H9 (cell line): ENCODE data around the gene TPD52L1. TPM values are rescaled to one million over a fixed set of nuclear protein-coding genes. Genes with fewer than 3 reads are reported as not detected.

Experiments
- DNase-seq: peaks from one replicate; pipeline ENCODE4 v3.0.0-alpha.2; 2017
- H2AFZ ChIP-seq: one replicate; pipeline ENCODE4 v1.6.1; 2013; ENCODE audit warnings: mild to moderate bottlenecking, low read length, control low read depth, moderate library complexity
- H2AK5ac ChIP-seq: 2 replicates; pipeline ENCODE4 v1.6.1; 2013; ENCODE audit warnings: low read length, control low read depth, mixed read lengths; ENCODE audit not compliant: insufficient read length
- H2BK120ac ChIP-seq: one replicate; pipeline ENCODE4 v1.6.1; 2013; ENCODE audit warnings: low read depth, mild to moderate bottlenecking, low read length, control low read depth, inconsistent platforms; ENCODE audit not compliant: poor library complexity, severe bottlenecking
- H2BK12ac ChIP-seq: 2 replicates; pipeline ENCODE4 v1.6.1; 2013; ENCODE audit warnings: low read length, control low read depth, mixed read lengths, low read depth; ENCODE audit not compliant: insufficient read length
- H2BK15ac ChIP-seq: 2 replicates; pipeline ENCODE4 v1.6.1; 2013; ENCODE audit warnings: low read depth, low read length, control low read depth
- H2BK20ac ChIP-seq: one replicate; pipeline ENCODE4 v1.6.1; 2013; ENCODE audit warnings: low read depth, mild to moderate bottlenecking, low read length, control low read depth, inconsistent platforms; ENCODE audit not compliant: poor library complexity, severe bottlenecking
- H2BK5ac ChIP-seq: 2 replicates; pipeline ENCODE4 v1.6.1; 2013; ENCODE audit warnings: low read length, control low read depth, mixed read lengths; ENCODE audit not compliant: insufficient read length
- H3K14ac ChIP-seq: 2 replicates; pipeline ENCODE4 v1.6.1; 2013; ENCODE audit warnings: low read length, control low read depth; ENCODE audit not compliant: insufficient read depth
- H3K18ac ChIP-seq: 2 replicates; pipeline ENCODE4 v1.6.1; 2013; ENCODE audit warnings: low read depth, mild to moderate bottlenecking, mixed read lengths, low read length, control low read depth; ENCODE audit not compliant: insufficient read length
- H3K23ac ChIP-seq: 2 replicates; pipeline ENCODE4 v1.6.1; 2013; ENCODE audit warnings: low read length, control low read depth, mixed read lengths, low read depth; ENCODE audit not compliant: insufficient read length
- H3K23me2 ChIP-seq: 2 replicates; pipeline ENCODE4 v1.6.1; 2013; ENCODE audit warnings: low read depth, mild to moderate bottlenecking, mixed read lengths, low read length, control low read depth; ENCODE audit not compliant: insufficient read length, poor library complexity, severe bottlenecking
- H3K27ac ChIP-seq: 2 replicates; pipeline ENCODE4 v1.5.1; 2013; ENCODE audit warnings: low read length, control low read depth, mixed read lengths, low read depth; ENCODE audit not compliant: insufficient read length
- H3K27me3 ChIP-seq: 2 replicates; pipeline ENCODE4 v1.6.1; 2013; ENCODE audit warnings: low read length, control low read depth, inconsistent platforms; ENCODE audit not compliant: insufficient read depth
- H3K4ac ChIP-seq: 2 replicates; pipeline ENCODE4 v1.6.1; 2013; ENCODE audit warnings: low read depth, mild to moderate bottlenecking, control low read depth, inconsistent platforms, low read length, moderate library complexity
- H3K4me1 ChIP-seq: 2 replicates; pipeline ENCODE4 v1.6.1; 2013; ENCODE audit warnings: low read length, control low read depth, inconsistent platforms; ENCODE audit not compliant: insufficient read depth
- H3K4me2 ChIP-seq: 2 replicates; pipeline ENCODE4 v1.6.1; 2013; ENCODE audit warnings: low read length, control low read depth, mixed read lengths; ENCODE audit not compliant: insufficient read length, insufficient read depth
- H3K56ac ChIP-seq: 2 replicates; pipeline ENCODE4 v1.6.1; 2013; ENCODE audit warnings: low read depth, mild to moderate bottlenecking, mixed read lengths, low read length, control low read depth; ENCODE audit not compliant: insufficient read length
- H3K79me1 ChIP-seq: 2 replicates; pipeline ENCODE4 v1.6.1; 2013; ENCODE audit warnings: low read depth, mild to moderate bottlenecking, moderate library complexity, low read length, control low read depth, inconsistent platforms; ENCODE audit not compliant: insufficient read depth, poor library complexity, severe bottlenecking
- H3K79me2 ChIP-seq: 2 replicates; pipeline ENCODE4 v1.6.1; 2013; ENCODE audit warnings: low read length, control low read depth, inconsistent platforms; ENCODE audit not compliant: insufficient read depth
- H3K9ac ChIP-seq: 2 replicates; pipeline ENCODE4 v1.6.1; 2013; ENCODE audit warnings: low read length, control low read depth, mixed read lengths; ENCODE audit not compliant: insufficient read length; ENCODE audit errors: extremely low read depth
- H3K9me3 ChIP-seq: one replicate; pipeline ENCODE4 v1.6.1; 2013; ENCODE audit warnings: low read depth, low read length, inconsistent platforms; ENCODE audit not compliant: control insufficient read depth
- H3T11ph ChIP-seq: one replicate; pipeline ENCODE4 v1.6.1; 2013; ENCODE audit warnings: mild to moderate bottlenecking, low read length, control low read depth, inconsistent platforms
- H4K20me1 ChIP-seq: one replicate; pipeline ENCODE4 v1.6.1; 2013; ENCODE audit not compliant: control insufficient read depth, insufficient read length, insufficient read depth
- H4K5ac ChIP-seq: 2 replicates; pipeline ENCODE4 v1.6.1; 2013; ENCODE audit warnings: low read depth, mild to moderate bottlenecking, mixed read lengths, low read length, control low read depth; ENCODE audit not compliant: insufficient read length
- H4K8ac ChIP-seq: replicated peaks from 2 replicates; pipeline ENCODE4 v1.6.1; 2013; ENCODE audit warnings: low read length, control low read depth, mixed read lengths, low read depth; ENCODE audit not compliant: insufficient read length
- H4K91ac ChIP-seq: 2 replicates; pipeline ENCODE4 v1.6.1; 2013; ENCODE audit warnings: low read depth, mild to moderate bottlenecking, moderate library complexity, mixed read lengths, low read length, control low read depth; ENCODE audit not compliant: insufficient read length
- H3K27ac Mint-ChIP-seq, 3 experiments: 2 replicates in 2 of 3; 3 replicates in 1 of 3; pipeline ENCODE4 v1.8.0; 2020 to 2021; ENCODE audit warnings: mixed read lengths in 3 of 3, mild to moderate bottlenecking in 1 of 3, moderate library complexity in 1 of 3
- H3K27me3 Mint-ChIP-seq: 2 replicates; pipeline ENCODE4 v1.8.0; 2021; ENCODE audit warnings: low read depth, mild to moderate bottlenecking, moderate library complexity, mixed read lengths
- H3K36me3 Mint-ChIP-seq, 3 experiments: 2 replicates in 2 of 3; 3 replicates in 1 of 3; pipeline ENCODE4 v1.8.0; 2020 to 2021; ENCODE audit warnings: low read depth in 3 of 3, mixed read lengths in 3 of 3; ENCODE audit not compliant: insufficient read depth in 1 of 3
- H3K4me1 Mint-ChIP-seq, 2 experiments: 2 replicates each; pipeline ENCODE4 v1.8.0; 2020; ENCODE audit warnings: mixed read lengths in 2 of 2
- H3K4me3 Mint-ChIP-seq, 2 experiments: 2 replicates in 1 of 2; 3 replicates in 1 of 2; pipeline ENCODE4 v1.8.0; 2020 to 2021; ENCODE audit warnings: mild to moderate bottlenecking in 2 of 2, mixed read lengths in 2 of 2, moderate library complexity in 1 of 2
- H3K9me3 Mint-ChIP-seq, 2 experiments: 2 replicates in 1 of 2; 3 replicates in 1 of 2; pipeline ENCODE4 v1.8.0; 2020; ENCODE audit warnings: mild to moderate bottlenecking in 2 of 2, mixed read lengths in 2 of 2, moderate library complexity in 1 of 2
- CTCF ChIP-seq: fragments of 200-600 bp; sonication (generic); conservative IDR thresholded peaks from 3 replicates; pipeline ENCODE4 v1.8.0; 2021; ENCODE audit warnings: antibody characterized with exemption, mild to moderate bottlenecking
- WGBS: extraction: QIAGEN DNeasy Blood & Tissue Kit; methylation state at CpG from one replicate; pipeline ENCODE4 v1.1.7; 2013; ENCODE audit warnings: missing lambda C conversion rate, low lambda C conversion rate, mixed read lengths; ENCODE audit not compliant: insufficient read length; ENCODE audit errors: extremely low coverage; 5-methylcytosine and 5-hydroxymethylcytosine counted together
- total RNA-seq: library from RNA; stranded (reverse); gene quantifications from 2 replicates; pipeline ENCODE4 v1.2.1, GENCODE V29; 2021

Gene TPD52L1
- total RNA-seq, 1 experiment from 2014 or later: 6.6 TPM

DNA sequence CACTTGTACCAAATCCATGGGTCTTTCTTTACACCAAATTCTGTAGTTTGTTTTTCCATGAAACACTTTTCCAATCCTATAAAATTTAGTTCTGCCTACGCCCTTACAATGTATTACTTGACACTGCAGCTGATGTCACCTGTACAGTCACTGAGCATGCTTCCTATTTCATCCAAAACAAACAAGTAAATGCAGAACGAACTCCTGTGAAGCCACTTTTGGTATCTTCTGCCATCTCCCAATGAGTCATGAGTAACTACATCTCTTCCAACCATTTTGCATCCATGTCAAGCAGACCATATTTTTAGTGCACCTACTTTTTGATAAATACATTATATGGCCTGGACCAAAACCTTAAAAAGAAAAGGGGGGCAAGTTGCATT lies 105.8 kb downstream of the TPD52L1 start:
- TF ChIP-seq CTCF: no peak
- Histone ChIP-seq H3K9ac (no peak overlapping the region), H4K20me1 (no peaks in the 10 kb centered on the region), H2BK120ac (no peak overlapping the region), H3K56ac (no peak overlapping the region), H2BK12ac (no peak overlapping the region), H2AFZ (no peak overlapping the region), H2BK20ac (no peak overlapping the region), H3K23ac (no peak overlapping the region), H3K4me1 (no peaks in the 10 kb centered on the region), H4K91ac (no peak overlapping the region), H3K23me2 (no peaks in the 10 kb centered on the region), H3K4me2 (no peak overlapping the region), H4K8ac (no peak overlapping the region), H3K27me3 (no peaks in the 10 kb centered on the region), H3K9me3 (no peaks in the 10 kb centered on the region), H3K14ac (no peak overlapping the region), H4K5ac (no peak overlapping the region), H3K79me2 (no peaks in the 10 kb centered on the region; the same call in 1 of the 2 replicates), H3K79me1 (no peaks in the 10 kb centered on the region), H3T11ph (no peak overlapping the region), H3K4ac (no peak overlapping the region), H2BK15ac (no peak overlapping the region), H2AK5ac (no peak overlapping the region), H3K18ac (no peak overlapping the region), H3K27ac (no peak overlapping the region), H2BK5ac (no peak overlapping the region)
- Mint-ChIP-seq H3K9me3 (no peaks in the 10 kb centered on the region), H3K36me3 (no peaks in the 10 kb centered on the region; a peak in 1 of 7 replicates), H3K4me1 (peaks cover 6% of the 10 kb centered on the region in 2 experiments; a peak in 3 of 4 replicates), H3K27ac (no peak overlapping the region), H3K4me3 (no peak overlapping the region), H3K27me3 (no peaks in the 10 kb centered on the region)
- DNase-seq: no peak
- WGBS: no CpG with 5 or more reads among the region's 2 CpGs
